ENCODE results near the gene PCBP4. TPM values are rescaled to one million over a fixed set of nuclear protein-coding genes. Genes with fewer than 3 reads are reported as not detected.
"Not testable (repeated sequence)": the region's sequence is repeated elsewhere in the genome, so short reads cannot be mapped to it uniquely, and the experiment has no call there.

PCBP4 gene
- total RNA-seq, 1 experiment from 2014 or later, result 28.7 TPM

- H3K27ac Mint-ChIP-seq; DNase-seq (ENCODE audit: low spot score); H3K27me3 Mint-ChIP-seq (ENCODE audit: low read depth); ATAC-seq; H3K9me3 Mint-ChIP-seq; H3K4me3 Mint-ChIP-seq: not testable (repeated sequence)
- TF ChIP-seq ZNF671 (CRISPR knock-in tag; IDR thresholded peaks at IDR 0.05) (peak; percentile 83; the same call in 1 of the 2 replicates), ZNF425 (CRISPR knock-in tag; conservative IDR thresholded peaks at IDR 0.05) (peak; percentile 43; the same call in 1 of the 2 replicates), ZNF416 (CRISPR knock-in tag; IDR thresholded peaks at IDR 0.05) (peak; percentile 93)
- H3K36me3 Mint-ChIP-seq, result peaks cover 43% of the 10 kb centered on the region
- peaks cover 29% of the 10 kb centered on the region for H3K4me1 Mint-ChIP-seq
- CTCF ChIA-PET, result interaction anchor here (1.3 to 4.2 kb wide), 5 partner anchors 8 to 65 kb away, joined by 3 to 31 read pairs (median 11); partner anchors contain the start of genes ABHD14A, ABHD14B, ACY1 and PCBP4
- POLR2A ChIA-PET, result interaction anchor here (1.3 kb wide), 2 partner anchors 22 to 48 kb away, joined by 4 to 5 read pairs; no protein-coding TSS in a partner anchor
Measured at GRCh38 chr3:51990501-51990971, 23.3 kb upstream of the PCBP4 start.

DNA sequence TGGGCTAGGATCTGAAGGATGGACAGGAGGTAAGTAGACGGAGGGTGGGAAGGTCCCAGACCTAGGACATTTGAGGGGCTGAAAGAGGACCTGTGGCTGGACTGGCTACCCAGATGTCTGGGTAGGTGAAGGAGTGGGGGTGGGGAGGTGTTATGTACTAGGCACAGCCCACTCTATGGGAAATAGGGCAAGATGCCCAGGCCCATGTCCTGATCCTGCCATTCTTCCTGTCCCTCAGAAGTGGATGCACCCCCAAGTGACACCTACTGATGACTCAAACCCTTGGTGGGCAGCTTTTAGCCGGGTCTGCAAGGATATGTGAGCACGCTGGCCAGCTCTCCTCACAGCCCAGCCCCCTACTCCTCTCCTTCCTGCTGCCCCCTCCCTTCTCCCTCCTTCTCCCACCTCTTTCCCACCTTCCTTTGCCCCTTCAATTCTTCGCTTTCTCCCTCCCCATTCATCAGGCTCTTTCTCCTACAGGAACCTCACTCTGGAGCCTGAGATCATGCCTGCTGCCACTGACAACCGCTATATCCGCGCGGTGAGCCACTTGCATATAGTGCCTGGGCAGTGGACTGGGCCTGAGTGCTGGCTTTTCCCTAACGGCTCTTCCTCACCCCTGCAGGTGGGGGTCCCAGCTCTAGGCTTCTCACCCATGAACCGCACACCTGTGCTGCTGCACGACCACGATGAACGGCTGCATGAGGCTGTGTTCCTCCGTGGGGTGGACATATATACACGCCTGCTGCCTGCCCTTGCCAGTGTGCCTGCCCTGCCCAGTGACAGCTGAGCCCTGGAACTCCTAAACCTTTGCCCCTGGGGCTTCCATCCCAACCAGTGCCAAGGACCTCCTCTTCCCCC is 21.3 kb upstream of the PCBP4 start:
- ATAC-seq (no peak), DNase-seq (ENCODE audit: low spot score) (no peak)
- ChIA-PET CTCF (no interaction called here), POLR2A (no interaction called here)
- H3K27me3 Mint-ChIP-seq (ENCODE audit: low read depth), result no peaks in the 10 kb centered on the region
- H3K4me3 Mint-ChIP-seq, result no peak overlapping the region
- peaks cover 22% of the 10 kb centered on the region for H3K4me1 Mint-ChIP-seq
- H3K27ac Mint-ChIP-seq, result peak overlapping the region; percentile 11; the same call in 1 of the 2 replicates
- TF ChIP-seq FOXJ3 (CRISPR knock-in tag; IDR thresholded peaks at IDR 0.05; ENCODE audit: borderline replicate concordance) (no peak), MYBL2 (CRISPR knock-in tag; IDR thresholded peaks at IDR 0.05) (no peak), RELA (CRISPR knock-in tag; IDR thresholded peaks at IDR 0.05; ENCODE audit: borderline replicate concordance) (no peak), NR2C2 (CRISPR knock-in tag; IDR thresholded peaks at IDR 0.05) (no peak), SMAD4 (CRISPR knock-in tag; IDR thresholded peaks at IDR 0.05) (no peak)
- H3K9me3 Mint-ChIP-seq, result 0 out of 2 replicates have a peak, but pooled peaks cover 2% of the 10 kb centered on the region
- peaks cover 23% of the 10 kb centered on the region for H3K36me3 Mint-ChIP-seq

DNA sequence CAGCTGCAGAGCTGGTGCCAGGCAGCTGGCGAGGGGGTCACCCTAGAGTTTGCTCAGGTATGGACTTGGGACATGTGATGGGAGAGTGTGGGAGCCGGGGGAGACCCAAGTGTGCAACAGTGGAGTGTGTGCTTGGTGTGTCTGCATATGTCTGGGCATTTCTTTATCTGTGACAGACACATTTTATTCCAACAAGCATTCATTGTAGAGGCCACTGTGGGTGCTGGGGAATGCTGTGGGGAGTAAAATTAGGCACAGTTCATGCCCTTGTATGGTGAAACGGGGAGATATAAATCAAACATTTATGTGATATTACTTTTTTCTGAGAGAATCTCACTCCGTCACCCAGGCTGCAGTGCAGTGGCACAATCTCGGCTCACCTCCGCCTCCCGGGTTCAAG is 20.3 kb upstream of the PCBP4 start:
- no peak overlapping the region for H3K4me3 Mint-ChIP-seq
- no peaks in the 10 kb centered on the region for H3K27me3 Mint-ChIP-seq (ENCODE audit: low read depth)
- ChIA-PET CTCF (interaction anchor here (1.5 kb wide), 1 partner anchor 14 kb away, joined by 7 read pairs; the partner anchor contains the start of gene ABHD14B), POLR2A (interaction anchor here (1.5 kb wide), 1 partner anchor 8 kb away, joined by 3 read pairs; the partner anchor contains the start of gene RPL29)
- ATAC-seq, result no peak
- H3K27ac Mint-ChIP-seq, result peak overlapping the region; percentile 48; the same call in 1 of the 2 replicates
- peaks cover 14% of the 10 kb centered on the region for H3K36me3 Mint-ChIP-seq
- 0 out of 2 replicates have a peak, but pooled peaks cover 2% of the 10 kb centered on the region for H3K9me3 Mint-ChIP-seq
- DNase-seq (ENCODE audit: low spot score), result no peak
- H3K4me1 Mint-ChIP-seq, result peaks cover 24% of the 10 kb centered on the region
- TF ChIP-seq, protein P1, sequence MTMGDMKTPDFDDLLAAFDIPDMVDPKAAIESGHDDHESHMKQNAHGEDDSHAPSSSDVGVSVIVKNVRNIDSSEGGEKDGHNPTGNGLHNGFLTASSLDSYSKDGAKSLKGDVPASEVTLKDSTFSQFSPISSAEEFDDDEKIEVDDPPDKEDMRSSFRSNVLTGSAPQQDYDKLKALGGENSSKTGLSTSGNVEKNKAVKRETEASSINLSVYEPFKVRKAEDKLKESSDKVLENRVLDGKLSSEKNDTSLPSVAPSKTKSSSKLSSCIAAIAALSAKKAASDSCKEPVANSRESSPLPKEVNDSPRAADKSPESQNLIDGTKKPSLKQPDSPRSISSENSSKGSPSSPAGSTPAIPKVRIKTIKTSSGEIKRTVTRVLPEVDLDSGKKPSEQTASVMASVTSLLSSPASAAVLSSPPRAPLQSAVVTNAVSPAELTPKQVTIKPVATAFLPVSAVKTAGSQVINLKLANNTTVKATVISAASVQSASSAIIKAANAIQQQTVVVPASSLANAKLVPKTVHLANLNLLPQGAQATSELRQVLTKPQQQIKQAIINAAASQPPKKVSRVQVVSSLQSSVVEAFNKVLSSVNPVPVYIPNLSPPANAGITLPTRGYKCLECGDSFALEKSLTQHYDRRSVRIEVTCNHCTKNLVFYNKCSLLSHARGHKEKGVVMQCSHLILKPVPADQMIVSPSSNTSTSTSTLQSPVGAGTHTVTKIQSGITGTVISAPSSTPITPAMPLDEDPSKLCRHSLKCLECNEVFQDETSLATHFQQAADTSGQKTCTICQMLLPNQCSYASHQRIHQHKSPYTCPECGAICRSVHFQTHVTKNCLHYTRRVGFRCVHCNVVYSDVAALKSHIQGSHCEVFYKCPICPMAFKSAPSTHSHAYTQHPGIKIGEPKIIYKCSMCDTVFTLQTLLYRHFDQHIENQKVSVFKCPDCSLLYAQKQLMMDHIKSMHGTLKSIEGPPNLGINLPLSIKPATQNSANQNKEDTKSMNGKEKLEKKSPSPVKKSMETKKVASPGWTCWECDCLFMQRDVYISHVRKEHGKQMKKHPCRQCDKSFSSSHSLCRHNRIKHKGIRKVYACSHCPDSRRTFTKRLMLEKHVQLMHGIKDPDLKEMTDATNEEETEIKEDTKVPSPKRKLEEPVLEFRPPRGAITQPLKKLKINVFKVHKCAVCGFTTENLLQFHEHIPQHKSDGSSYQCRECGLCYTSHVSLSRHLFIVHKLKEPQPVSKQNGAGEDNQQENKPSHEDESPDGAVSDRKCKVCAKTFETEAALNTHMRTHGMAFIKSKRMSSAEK (CRISPR knock-in tag; IDR thresholded peaks at IDR 0.05; ENCODE audit: borderline replicate concordance), result no peak
- TF ChIP-seq KAT7 (CRISPR knock-in tag; IDR thresholded peaks at IDR 0.05; ENCODE audit: borderline replicate concordance) (no peak), IRF1 (CRISPR knock-in tag; IDR thresholded peaks at IDR 0.05) (no peak), ZNF671 (CRISPR knock-in tag; IDR thresholded peaks at IDR 0.05) (no peak), ZNF416 (CRISPR knock-in tag; IDR thresholded peaks at IDR 0.05) (no peak), CDX4 (CRISPR knock-in tag; IDR thresholded peaks at IDR 0.05; ENCODE audit: borderline replicate concordance) (no peak), USF1 (CRISPR knock-in tag; IDR thresholded peaks at IDR 0.05) (no peak), JUN (CRISPR knock-in tag; IDR thresholded peaks at IDR 0.05) (no peak), FOXP4 (CRISPR knock-in tag; IDR thresholded peaks at IDR 0.05) (no peak), MYBL2 (CRISPR knock-in tag; IDR thresholded peaks at IDR 0.05) (no peak), GTF2I (CRISPR knock-in tag; conservative IDR thresholded peaks at IDR 0.05) (no peak)
- TF ChIP-seq, protein P2, sequence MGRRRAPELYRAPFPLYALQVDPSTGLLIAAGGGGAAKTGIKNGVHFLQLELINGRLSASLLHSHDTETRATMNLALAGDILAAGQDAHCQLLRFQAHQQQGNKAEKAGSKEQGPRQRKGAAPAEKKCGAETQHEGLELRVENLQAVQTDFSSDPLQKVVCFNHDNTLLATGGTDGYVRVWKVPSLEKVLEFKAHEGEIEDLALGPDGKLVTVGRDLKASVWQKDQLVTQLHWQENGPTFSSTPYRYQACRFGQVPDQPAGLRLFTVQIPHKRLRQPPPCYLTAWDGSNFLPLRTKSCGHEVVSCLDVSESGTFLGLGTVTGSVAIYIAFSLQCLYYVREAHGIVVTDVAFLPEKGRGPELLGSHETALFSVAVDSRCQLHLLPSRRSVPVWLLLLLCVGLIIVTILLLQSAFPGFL (CRISPR knock-in tag; IDR thresholded peaks at IDR 0.05; ENCODE audit: borderline replicate concordance), result no peak
